MCF 10A (cell line): ENCODE measurements around the gene TCN2. TPM values are rescaled to one million over a fixed set of nuclear protein-coding genes. Genes with fewer than 3 reads are reported as not detected.

Experiments used
- BruUV-seq: library from RNA; stranded (reverse); fragments of 400-500 nt; replicated peaks from 2 replicates; lab custom pipeline; 2021; lab: Mats Ljungman, UMichigan
- CTCF ChIA-PET: fragments of 300-600 bp; sonication (Branson Sonifier 250); formaldehyde crosslinking; extraction: SDS; loops from one replicate; lab custom pipeline; 2021; ENCODE audit warnings: antibody characterized with exemption, inconsistent platforms; lab: Yijun Ruan, JAX
- POLR2A ChIA-PET: fragments of 300-600, 350-650 bp; sonication (Branson Sonifier 250); formaldehyde crosslinking; extraction: SDS; loops from one replicate; lab custom pipeline; 2020; ENCODE audit warnings: antibody characterized with exemption, inconsistent platforms; lab: Yijun Ruan, JAX
- DNase-seq: peaks from one replicate; pipeline ENCODE4 v3.0.0-alpha.2; 2018; ENCODE audit not compliant: unreplicated experiment
- H3K27ac Mint-ChIP-seq: one replicate; pipeline ENCODE4 v1.8.0; 2022; ENCODE audit warnings: mild to moderate bottlenecking, low read depth, mixed read lengths; ENCODE audit not compliant: unreplicated experiment
- H3K27me3 Mint-ChIP-seq: one replicate; pipeline ENCODE4 v1.8.0; 2022; ENCODE audit warnings: mixed read lengths; ENCODE audit not compliant: insufficient read depth, unreplicated experiment
- H3K36me3 Mint-ChIP-seq: one replicate; pipeline ENCODE4 v1.8.0; 2022; ENCODE audit warnings: mild to moderate bottlenecking, moderate library complexity, mixed read lengths; ENCODE audit not compliant: insufficient read depth, unreplicated experiment
- H3K4me1 Mint-ChIP-seq: one replicate; pipeline ENCODE4 v1.8.0; 2022; ENCODE audit warnings: mixed read lengths; ENCODE audit not compliant: insufficient read depth, unreplicated experiment
- H3K4me3 Mint-ChIP-seq: one replicate; pipeline ENCODE4 v1.8.0; 2022; ENCODE audit warnings: mild to moderate bottlenecking, moderate library complexity, mixed read lengths; ENCODE audit not compliant: unreplicated experiment
- H3K9me3 Mint-ChIP-seq: one replicate; pipeline ENCODE4 v1.8.0; 2022; ENCODE audit warnings: mixed read lengths; ENCODE audit not compliant: unreplicated experiment
- CTCF ChIP-seq: fragments of 200-600 bp; IDR thresholded peaks from one replicate; pipeline ENCODE4 v1.8.0; 2022; ENCODE audit warnings: antibody characterized with exemption, mild to moderate bottlenecking; ENCODE audit not compliant: unreplicated experiment
- intact Hi-C: fragments of 100-400 bp; cut with micrococcal nuclease; formaldehyde crosslinking; loops from 2 replicates; pipeline ENCODE4 v1.14.1; 2022
- total RNA-seq: library from RNA; stranded (reverse); gene quantifications from 2 replicates; pipeline ENCODE4 v1.2.3, GENCODE V29; 2022

TCN2 gene
- total RNA-seq, 1 experiment from 2014 or later = 1.4 TPM

GRCh38 chr22:30612789-30613188 lies 5.8 kb downstream of the TCN2 start:
- Mint-ChIP-seq H3K27me3 (no peaks in the 10 kb centered on the region), H3K9me3 (no peaks in the 10 kb centered on the region), H3K36me3 (no peaks in the 10 kb centered on the region), H3K4me1 (peaks cover 14% of the 10 kb centered on the region), H3K27ac (no peak overlapping the region), H3K4me3 (no peak overlapping the region)
- no TSS peak for BruUV-seq
- ChIA-PET POLR2A (interaction anchor here (0.6 kb wide), 1 partner anchor 183 kb away, joined by 3 read pairs; no protein-coding TSS in a partner anchor), CTCF (interaction anchor here (0.6 to 1.5 kb wide), 2 partner anchors 22 to 45 kb away, joined by 4 to 7 read pairs; no protein-coding TSS in a partner anchor)
- DNase-seq = no peak
- intact Hi-C loops = no loop called here
- TF ChIP-seq CTCF = no peak

- no peak overlapping the region for H3K27ac Mint-ChIP-seq
- no peak overlapping the region for H3K4me3 Mint-ChIP-seq
- intact Hi-C loops = no loop called here
- ChIA-PET CTCF (interaction anchor here (0.5 to 1.3 kb wide), 3 partner anchors 8 to 143 kb away, joined by 3 to 4 read pairs (median 3); no protein-coding TSS in a partner anchor), POLR2A (no interaction called here)
- peaks cover 9% of the 10 kb centered on the region for H3K4me1 Mint-ChIP-seq
- no peaks in the 10 kb centered on the region for H3K9me3 Mint-ChIP-seq
- DNase-seq = no peak
- no peaks in the 10 kb centered on the region for H3K27me3 Mint-ChIP-seq
- no peak for TF ChIP-seq CTCF
- no peaks in the 10 kb centered on the region for H3K36me3 Mint-ChIP-seq
- no TSS peak for BruUV-seq
Observed at GRCh38 chr22:30614268-30614667, 7.3 kb downstream of the TCN2 start.

GRCh38 chr22:30614879-30615278 lies 7.9 kb downstream of the TCN2 start:
- TF ChIP-seq CTCF = no peak
- Mint-ChIP-seq H3K27ac (no peak overlapping the region), H3K4me3 (no peak overlapping the region), H3K36me3 (no peaks in the 10 kb centered on the region), H3K9me3 (no peaks in the 10 kb centered on the region), H3K4me1 (peaks cover 4% of the 10 kb centered on the region), H3K27me3 (no peaks in the 10 kb centered on the region)
- DNase-seq = no peak
- POLR2A ChIA-PET = no interaction called here
- BruUV-seq = no TSS peak
- CTCF ChIA-PET = interaction anchor here (0.8 to 1.3 kb wide), 2 partner anchors 9 to 20 kb away, joined by 3 read pairs; no protein-coding TSS in a partner anchor
- intact Hi-C loops = no loop called here

GRCh38 chr22:30615543-30615954 lies 8.6 kb downstream of the TCN2 start:
- no peaks in the 10 kb centered on the region for H3K27me3 Mint-ChIP-seq
- DNase-seq = no peak
- intact Hi-C loops = no loop called here
- no peak overlapping the region for H3K4me3 Mint-ChIP-seq
- H3K4me1 Mint-ChIP-seq = peaks cover 4% of the 10 kb centered on the region
- no peak overlapping the region for H3K27ac Mint-ChIP-seq
- no TSS peak for BruUV-seq
- no peak for TF ChIP-seq CTCF
- no peaks in the 10 kb centered on the region for H3K9me3 Mint-ChIP-seq
- ChIA-PET POLR2A (no interaction called here), CTCF (interaction anchor here (1.3 to 1.6 kb wide), 2 partner anchors 11 to 19 kb away, joined by 3 to 4 read pairs; no protein-coding TSS in a partner anchor)
- no peaks in the 10 kb centered on the region for H3K36me3 Mint-ChIP-seq
